ENCODE results near the gene INTS11.
"Not testable (repeated sequence)": the region's sequence is repeated elsewhere in the genome, so short reads cannot be mapped to it uniquely, and the experiment has no call there.

INTS11 gene

GRCh38 chr1:1318777-1319645 is 5.4 kb downstream of the INTS11 start:
- Mint-ChIP-seq H3K4me3 (no peak overlapping the region), H3K36me3 (ENCODE audit: low read depth) (peaks cover 28% of the 10 kb centered on the region), H3K9me3 (no peaks in the 10 kb centered on the region)

DNA sequence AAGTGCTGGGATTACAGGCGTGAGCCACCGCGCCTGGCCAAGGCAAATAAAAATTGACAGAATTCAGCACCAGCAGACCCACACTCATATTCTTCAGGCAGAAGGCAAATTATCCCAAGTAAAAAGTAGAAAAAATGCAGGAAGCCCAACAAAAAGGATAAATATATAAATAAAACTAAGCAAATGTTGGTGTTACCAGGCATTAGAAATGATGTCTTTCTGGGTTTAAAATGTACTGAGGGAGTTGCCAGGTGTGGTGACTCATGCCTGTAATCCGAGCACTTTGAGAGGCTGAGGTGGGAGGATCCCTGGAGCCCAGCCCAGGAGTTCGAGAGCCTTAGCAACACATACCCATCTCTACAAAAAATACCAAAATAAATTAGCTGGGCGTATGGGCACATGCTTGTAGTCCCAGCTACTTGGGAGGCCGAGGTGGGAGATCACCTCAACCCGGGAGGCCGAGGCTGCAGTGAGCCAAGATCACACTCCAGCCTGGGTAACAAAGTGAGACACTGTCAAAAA is 6.3 kb downstream of the INTS11 start:
- Mint-ChIP-seq H3K27me3 (no peaks in the 10 kb centered on the region), H3K9me3 (no peaks in the 10 kb centered on the region), H3K27ac (no peak overlapping the region), H3K4me1 (ENCODE audit: low read depth) (peaks cover 11% of the 10 kb centered on the region), H3K36me3 (ENCODE audit: low read depth) (peaks cover 27% of the 10 kb centered on the region), H3K4me3 (no peak overlapping the region)

More at GRCh38 chr1:1318777-1319645, 5.4 kb downstream of the INTS11 start:
- no peaks in the 10 kb centered on the region for H3K27me3 Mint-ChIP-seq
- H3K27ac Mint-ChIP-seq, result no peak overlapping the region
- peaks cover 16% of the 10 kb centered on the region for H3K4me1 Mint-ChIP-seq (ENCODE audit: low read depth)

- Mint-ChIP-seq H3K27ac (no peak overlapping the region), H3K36me3 (ENCODE audit: low read depth) (peaks cover 27% of the 10 kb centered on the region), H3K27me3 (no peaks in the 10 kb centered on the region), H3K4me1 (ENCODE audit: low read depth) (peaks cover 5% of the 10 kb centered on the region), H3K9me3 (no peaks in the 10 kb centered on the region), H3K4me3 (no peak overlapping the region)
Observed at GRCh38 chr1:1317420-1317819, 7.0 kb downstream of the INTS11 start.

- not testable (repeated sequence) for H3K4me3 Mint-ChIP-seq; H3K4me1 Mint-ChIP-seq (ENCODE audit: low read depth); H3K27me3 Mint-ChIP-seq; H3K9me3 Mint-ChIP-seq; H3K27ac Mint-ChIP-seq
- peaks cover 27% of the 10 kb centered on the region for H3K36me3 Mint-ChIP-seq (ENCODE audit: low read depth)
Observed at GRCh38 chr1:1316199-1316598, 8.3 kb downstream of the INTS11 start.

GRCh38 chr1:1315435-1315954 is 9.0 kb downstream of the INTS11 start:
- no peak overlapping the region for H3K4me3 Mint-ChIP-seq
- no peaks in the 10 kb centered on the region for H3K27me3 Mint-ChIP-seq
- H3K4me1 Mint-ChIP-seq (ENCODE audit: low read depth), result no peaks in the 10 kb centered on the region
- no peaks in the 10 kb centered on the region for H3K9me3 Mint-ChIP-seq
- no peak overlapping the region for H3K27ac Mint-ChIP-seq
- H3K36me3 Mint-ChIP-seq (ENCODE audit: low read depth), result peaks cover 27% of the 10 kb centered on the region

- no peaks in the 10 kb centered on the region for H3K27me3 Mint-ChIP-seq
- no peaks in the 10 kb centered on the region for H3K9me3 Mint-ChIP-seq
- no peaks in the 10 kb centered on the region for H3K4me1 Mint-ChIP-seq (ENCODE audit: low read depth)
- H3K4me3 Mint-ChIP-seq, result no peak overlapping the region
- H3K27ac Mint-ChIP-seq, result no peak overlapping the region
- H3K36me3 Mint-ChIP-seq (ENCODE audit: low read depth), result peaks cover 22% of the 10 kb centered on the region
Observed at GRCh38 chr1:1314678-1315335, 9.7 kb downstream of the INTS11 start.

GRCh38 chr1:1314237-1314586 is 10.2 kb downstream of the INTS11 start:
- Mint-ChIP-seq H3K9me3 (no peaks in the 10 kb centered on the region), H3K4me1 (ENCODE audit: low read depth) (no peaks in the 10 kb centered on the region), H3K27me3 (no peaks in the 10 kb centered on the region), H3K4me3 (no peak overlapping the region), H3K27ac (no peak overlapping the region), H3K36me3 (ENCODE audit: low read depth) (peaks cover 18% of the 10 kb centered on the region)

- peaks cover 18% of the 10 kb centered on the region for H3K36me3 Mint-ChIP-seq (ENCODE audit: low read depth)
- no peaks in the 10 kb centered on the region for H3K9me3 Mint-ChIP-seq
- H3K27me3 Mint-ChIP-seq, result no peaks in the 10 kb centered on the region
- H3K4me3 Mint-ChIP-seq, result no peak overlapping the region
- H3K4me1 Mint-ChIP-seq (ENCODE audit: low read depth), result no peaks in the 10 kb centered on the region
- H3K27ac Mint-ChIP-seq, result peak overlapping the region; percentile 31
Observed at GRCh38 chr1:1313500-1314236, 10.8 kb downstream of the INTS11 start.

GRCh38 chr1:1312450-1313314 is 11.8 kb downstream of the INTS11 start:
- Mint-ChIP-seq H3K4me3 (no peak overlapping the region), H3K36me3 (ENCODE audit: low read depth) (peaks cover 18% of the 10 kb centered on the region), H3K4me1 (ENCODE audit: low read depth) (no peaks in the 10 kb centered on the region), H3K9me3 (no peaks in the 10 kb centered on the region), H3K27ac (no peak overlapping the region), H3K27me3 (no peaks in the 10 kb centered on the region)

DNA sequence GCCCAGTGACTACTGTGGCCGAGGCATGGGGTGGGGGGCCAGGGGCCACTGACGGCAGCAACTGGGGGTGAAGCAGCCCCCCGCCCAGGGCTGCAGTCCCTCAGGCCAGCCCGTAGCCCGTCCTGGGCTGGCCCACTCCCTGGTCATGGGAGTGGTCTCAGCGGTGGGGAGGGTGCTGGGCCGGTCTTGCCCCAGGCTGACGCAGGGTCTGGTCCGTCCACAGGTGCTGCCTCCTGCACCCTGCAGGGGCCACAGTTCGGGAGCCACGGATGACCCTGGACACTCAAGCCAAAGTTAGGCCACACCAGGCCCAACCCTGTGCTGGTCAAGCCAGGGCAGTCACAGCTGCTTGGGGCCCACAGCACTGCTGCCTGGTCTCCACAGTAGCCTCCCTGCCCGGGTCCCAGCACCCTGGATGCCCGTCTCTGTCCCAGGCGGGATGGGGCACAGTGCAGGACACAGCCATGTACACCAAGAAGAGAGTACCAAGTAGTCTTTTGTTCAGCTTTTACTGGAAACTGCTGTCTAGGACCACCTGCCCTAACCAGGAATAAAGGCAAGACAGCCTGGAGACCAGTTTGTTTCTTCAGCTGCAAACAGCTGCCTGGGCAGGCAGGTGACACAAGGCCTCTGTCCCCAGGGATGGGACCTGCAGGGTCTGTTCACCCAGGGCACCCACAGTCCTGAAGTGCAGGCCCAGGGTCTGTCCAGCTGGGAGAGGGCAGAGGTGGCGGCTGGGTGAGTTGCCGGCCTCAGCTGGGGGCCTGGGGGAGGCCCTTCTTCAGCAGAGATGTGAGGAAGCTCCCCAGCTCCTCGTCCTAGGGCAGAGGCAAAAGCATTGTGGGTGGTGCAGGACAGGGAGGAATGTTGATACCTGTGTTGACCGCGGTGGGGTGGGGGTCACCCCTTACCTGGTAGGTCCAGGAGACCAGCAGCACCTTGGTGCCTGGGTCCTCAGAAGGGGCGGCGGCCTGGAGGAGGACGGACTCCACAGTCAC is 13.1 kb downstream of the INTS11 start:
- Mint-ChIP-seq H3K27ac (no peak overlapping the region), H3K27me3 (no peaks in the 10 kb centered on the region), H3K9me3 (no peaks in the 10 kb centered on the region), H3K4me1 (ENCODE audit: low read depth) (peaks cover 9% of the 10 kb centered on the region), H3K36me3 (ENCODE audit: low read depth) (peaks cover 12% of the 10 kb centered on the region), H3K4me3 (no peak overlapping the region)

DNA sequence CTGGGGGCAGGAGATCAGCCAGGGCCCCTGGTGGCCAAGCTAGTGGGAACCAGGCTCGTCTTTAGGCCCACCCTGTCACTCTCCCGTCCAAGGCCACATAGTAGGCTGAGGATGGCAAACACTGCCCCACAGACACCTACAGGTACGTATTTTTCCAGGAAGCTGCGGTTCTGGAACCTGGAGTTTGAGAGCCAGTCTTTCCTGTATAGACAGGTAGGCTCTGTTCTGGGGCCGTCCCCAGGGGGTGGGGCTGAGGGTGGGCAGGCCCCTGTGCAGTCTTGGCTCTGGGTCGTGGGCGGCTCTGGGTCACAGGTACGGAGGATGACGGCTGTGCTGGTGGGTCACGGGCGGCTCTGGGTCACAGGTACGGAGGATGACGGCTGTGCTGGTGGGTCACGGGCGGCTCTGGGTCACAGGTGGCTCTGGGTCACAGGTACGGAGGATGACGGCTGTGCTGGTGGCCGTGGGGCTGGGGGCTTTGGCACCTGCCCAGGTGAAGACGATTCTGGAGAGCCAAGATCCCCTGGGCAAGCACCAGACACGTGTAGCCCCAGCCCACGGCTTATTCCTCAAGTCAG is 13.9 kb downstream of the INTS11 start:
- Mint-ChIP-seq H3K9me3 (no peaks in the 10 kb centered on the region), H3K36me3 (ENCODE audit: low read depth) (peaks cover 8% of the 10 kb centered on the region), H3K27ac (no peak overlapping the region), H3K4me3 (peak overlapping the region; percentile 14), H3K4me1 (ENCODE audit: low read depth) (peaks cover 16% of the 10 kb centered on the region), H3K27me3 (no peaks in the 10 kb centered on the region)

DNA sequence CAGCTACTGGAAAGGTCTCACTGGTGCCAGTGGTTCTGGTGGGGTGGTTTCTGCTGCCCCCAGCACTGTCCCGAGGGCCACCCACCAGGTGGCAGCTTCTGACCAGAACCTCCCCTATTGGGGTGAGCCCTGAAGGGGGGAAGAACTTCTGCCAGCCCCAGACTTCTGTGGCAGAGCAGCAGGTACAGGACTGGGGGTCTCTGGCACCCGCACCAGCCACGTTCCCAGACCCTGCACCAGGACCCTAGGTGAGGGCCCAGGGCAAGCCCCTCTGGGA is 14.4 kb downstream of the INTS11 start:
- H3K36me3 Mint-ChIP-seq (ENCODE audit: low read depth), result peaks cover 7% of the 10 kb centered on the region
- H3K27ac Mint-ChIP-seq, result no peak overlapping the region
- H3K9me3 Mint-ChIP-seq, result no peaks in the 10 kb centered on the region
- peaks cover 19% of the 10 kb centered on the region for H3K4me1 Mint-ChIP-seq (ENCODE audit: low read depth)
- no peaks in the 10 kb centered on the region for H3K27me3 Mint-ChIP-seq
- H3K4me3 Mint-ChIP-seq, result no peak overlapping the region
